GM18498 (cell line): Measurements from ENCODE around the gene TNFRSF1B.
A peak's percentile ranks its signal among the peaks of the same experiment; 100 is the strongest.

ENCODE experiments used
- ATAC-seq: cut with Tn5 transposase; IDR thresholded peaks from one replicate; pipeline ENCODE4 v1.9.1; 2021; ENCODE audit warnings: mild to moderate bottlenecking, moderate library complexity; ENCODE audit not compliant: unreplicated experiment

TNFRSF1B gene

DNA sequence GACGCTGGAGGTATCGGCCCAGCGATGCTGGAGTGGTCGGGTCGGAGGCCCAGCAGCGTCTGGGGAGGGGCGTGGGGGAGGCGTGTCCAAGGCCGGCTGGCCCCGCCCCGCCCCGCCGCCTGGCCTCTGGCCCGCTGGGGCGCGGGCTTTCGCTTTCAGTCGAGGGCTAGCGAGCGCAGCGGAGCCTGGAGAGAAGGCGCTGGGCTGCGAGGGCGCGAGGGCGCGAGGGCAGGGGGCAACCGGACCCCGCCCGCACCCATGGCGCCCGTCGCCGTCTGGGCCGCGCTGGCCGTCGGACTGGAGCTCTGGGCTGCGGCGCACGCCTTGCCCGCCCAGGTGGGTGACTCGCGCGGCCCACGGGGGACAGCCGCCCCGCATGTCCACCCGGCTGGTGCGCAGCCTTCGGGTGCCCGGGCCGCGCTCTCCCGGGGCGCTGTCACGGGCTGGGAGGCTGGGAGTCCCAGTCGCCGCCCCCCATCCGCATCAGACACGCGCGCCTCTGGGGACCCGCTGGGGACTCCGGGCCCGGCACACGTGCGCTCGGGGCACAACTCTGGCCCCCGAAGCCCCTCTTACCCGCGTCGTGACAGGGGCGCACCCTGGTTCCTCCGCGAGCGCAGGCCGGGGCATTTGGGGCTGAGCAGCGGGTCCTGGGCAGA is at the start of gene TNFRSF1B:
Gene TNFRSF1B, plus strand, starts transcription at position 158 of the 659 bp plus-strand sequence. Its CDS starts 101 bp downstream, at position 259.
- peak; percentile 52 for ATAC-seq

DNA sequence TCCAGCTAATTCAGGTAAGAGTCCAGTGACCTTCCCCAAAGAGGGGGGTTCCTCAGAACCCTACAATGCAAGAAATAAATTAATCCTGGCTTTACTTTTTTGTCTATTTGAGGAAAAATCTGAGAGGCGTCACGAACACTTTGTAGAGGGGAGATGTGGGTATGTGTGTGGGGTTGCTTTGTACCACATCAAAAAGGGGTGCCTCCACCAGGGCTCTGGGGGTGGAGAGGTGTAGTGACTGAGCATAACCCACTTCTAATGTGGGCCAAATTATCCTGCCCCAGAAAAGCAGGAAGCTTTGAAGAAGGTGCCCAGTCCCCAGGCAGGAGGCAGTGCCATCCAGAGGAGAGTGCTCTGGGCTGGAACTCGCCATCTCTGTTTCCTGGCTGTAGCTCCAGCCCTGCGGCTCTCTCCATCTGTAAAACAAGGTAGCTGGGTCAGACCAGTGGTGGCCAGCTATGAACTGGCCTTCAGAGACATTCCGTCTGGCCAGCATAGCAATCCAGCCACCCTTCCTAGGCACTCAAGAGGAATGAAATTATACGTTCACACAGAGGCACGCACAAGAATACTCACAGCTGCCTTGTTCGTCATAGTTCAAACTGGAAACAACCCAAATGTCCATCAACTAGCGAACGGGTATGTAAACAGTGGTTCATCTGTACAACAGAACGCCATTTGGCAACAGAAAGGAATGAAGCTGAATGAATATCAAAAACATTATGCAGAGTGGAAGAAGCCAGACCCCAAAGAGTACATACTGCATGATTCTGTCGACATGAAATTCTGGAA is 45.4 kb upstream of the TNFRSF1B start:
- ATAC-seq = no peak

DNA sequence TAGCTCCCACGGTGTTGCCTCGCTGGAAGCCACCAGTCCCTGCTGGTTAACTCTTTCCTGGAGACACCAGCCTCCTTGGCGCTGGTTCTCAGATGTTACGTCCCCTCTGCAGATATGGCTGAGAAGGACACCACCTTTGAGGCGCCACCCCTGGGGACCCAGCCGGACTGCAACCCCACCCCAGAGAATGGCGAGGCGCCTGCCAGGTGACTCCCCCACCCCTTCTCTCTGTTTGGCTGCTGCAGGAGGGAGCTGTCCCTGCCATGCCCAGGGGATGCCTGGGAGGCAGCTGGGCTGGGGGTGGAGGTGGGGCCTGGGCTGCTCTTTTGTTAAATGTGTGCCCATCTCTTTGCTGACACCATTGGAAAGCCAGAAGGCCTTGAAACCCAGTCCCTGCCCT is 43.6 kb upstream of the TNFRSF1B start:
- no peak for ATAC-seq

DNA sequence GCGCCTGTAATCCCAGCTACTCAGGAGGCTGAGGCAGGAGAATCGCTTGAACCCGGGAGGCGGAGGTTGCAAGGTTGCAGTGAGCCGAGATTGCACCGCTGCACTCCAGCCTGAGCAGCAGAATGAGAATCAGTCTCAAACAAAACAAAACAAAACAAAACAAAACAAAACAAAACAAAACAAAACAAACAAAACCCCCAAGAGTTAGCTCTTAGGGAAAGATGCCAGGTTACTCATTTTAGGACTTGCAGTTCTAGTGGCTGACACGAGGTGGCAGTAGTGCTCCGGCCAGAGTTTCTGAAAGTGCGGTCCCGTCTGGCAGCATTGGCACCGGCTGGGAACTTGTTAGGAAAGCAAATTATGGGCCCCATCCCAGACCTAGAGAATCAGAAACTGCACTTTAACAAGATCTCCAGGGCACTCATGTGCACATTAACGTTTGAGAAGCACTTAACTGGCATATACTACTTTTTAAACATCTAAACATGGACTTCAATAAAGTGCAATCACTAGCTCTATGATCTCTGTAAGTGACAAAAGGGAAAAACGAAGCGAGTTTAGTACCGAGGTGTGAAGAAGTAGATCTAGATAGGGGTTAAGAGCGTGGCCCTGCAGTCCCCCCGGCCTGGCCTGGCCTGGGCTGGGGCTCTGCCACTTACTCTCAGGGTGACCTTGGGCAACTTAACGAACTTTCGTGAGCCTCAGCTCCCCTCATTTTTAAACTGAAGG is 41.9 kb upstream of the TNFRSF1B start:
- no peak for ATAC-seq

DNA sequence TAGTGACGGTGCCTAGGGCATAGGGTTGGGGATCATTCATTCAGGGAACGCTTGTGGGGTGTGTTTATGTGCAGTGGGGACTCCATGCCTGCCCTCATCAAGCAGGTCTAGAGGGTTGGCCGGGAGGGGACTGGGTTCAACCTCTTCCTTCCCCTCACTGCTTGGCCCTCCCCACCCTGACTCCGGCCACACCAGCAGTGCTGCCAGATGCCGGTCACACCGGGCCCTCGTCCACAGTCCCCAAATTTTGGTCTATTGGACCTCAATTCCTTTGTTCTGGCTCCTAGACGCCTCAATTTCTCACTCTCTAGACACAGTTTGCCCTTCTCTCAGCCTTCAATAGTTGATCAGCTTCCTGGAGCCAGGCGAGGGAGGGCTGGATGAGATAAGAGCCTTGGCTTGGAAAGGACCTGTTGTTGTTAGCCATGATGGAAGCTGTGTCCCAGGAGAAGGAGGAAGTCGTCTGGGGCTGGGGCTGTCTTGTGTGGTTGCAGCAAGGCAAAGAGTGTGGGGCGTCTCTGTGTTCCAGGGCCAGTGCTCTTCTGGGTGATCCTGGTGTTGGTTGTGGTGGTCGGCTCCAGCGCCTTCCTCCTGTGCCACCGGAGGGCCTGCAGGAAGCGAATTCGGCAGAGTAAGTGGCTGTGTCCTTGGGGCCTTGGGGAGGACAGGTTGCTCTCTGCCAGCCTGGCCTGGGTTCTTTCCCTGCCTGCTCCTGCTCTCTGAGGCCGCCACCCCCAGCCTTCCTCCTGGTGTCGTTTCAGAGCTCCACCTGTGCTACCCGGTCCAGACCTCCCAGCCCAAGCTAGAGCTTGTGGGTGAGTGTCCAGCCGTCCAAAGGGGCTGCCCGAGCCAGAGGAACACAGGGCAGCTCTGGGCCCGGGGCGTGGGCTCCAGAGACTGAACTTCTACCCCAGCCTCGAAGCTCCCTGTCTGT is 41.1 kb upstream of the TNFRSF1B start:
- ATAC-seq = no peak

- ATAC-seq = no peak
Measured at GRCh38 chr1:12126781-12127180, 40.0 kb upstream of the TNFRSF1B start.

- no peak for ATAC-seq
Measured at GRCh38 chr1:12127206-12127810, 39.5 kb upstream of the TNFRSF1B start.

DNA sequence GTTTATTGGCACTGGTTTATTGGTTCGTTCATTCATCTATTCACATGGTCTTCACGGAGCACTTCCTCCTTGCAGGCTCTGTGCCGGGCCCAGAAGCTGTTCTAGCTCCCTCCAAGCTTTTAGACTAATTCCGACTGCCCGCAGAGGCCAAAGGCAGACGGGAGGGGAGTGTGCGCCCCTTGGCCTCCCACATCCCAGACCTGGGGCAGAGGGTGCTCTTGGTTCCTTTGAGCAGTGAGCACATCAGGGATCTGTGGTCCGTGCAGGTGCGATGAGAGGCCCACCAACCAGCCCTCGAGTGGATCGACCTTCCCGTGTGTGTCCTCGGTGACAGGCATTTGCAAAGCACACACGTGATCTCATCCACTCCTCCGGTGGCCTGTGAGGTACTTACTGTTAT is 38.7 kb upstream of the TNFRSF1B start:
- ATAC-seq = no peak

DNA sequence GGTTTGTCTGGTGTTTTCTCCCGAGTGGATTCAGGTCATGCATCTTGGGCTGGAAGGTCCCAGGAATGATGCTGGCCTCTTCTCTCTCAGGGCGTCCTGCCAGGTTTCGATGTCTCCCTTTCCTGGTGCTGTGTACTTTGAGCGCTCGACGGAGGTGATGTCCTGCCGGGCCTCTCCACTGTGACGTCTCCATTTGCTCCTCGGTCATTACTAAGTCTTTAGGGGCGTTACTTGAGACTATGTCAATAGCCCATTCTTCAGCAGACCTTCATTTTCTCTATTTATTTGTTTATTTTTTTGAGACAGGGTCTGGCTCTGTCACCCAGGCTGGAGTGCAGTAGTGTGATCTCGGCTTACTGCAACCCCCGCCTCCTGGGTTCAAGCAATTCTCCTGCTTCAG is 37.2 kb upstream of the TNFRSF1B start:
- ATAC-seq = no peak

DNA sequence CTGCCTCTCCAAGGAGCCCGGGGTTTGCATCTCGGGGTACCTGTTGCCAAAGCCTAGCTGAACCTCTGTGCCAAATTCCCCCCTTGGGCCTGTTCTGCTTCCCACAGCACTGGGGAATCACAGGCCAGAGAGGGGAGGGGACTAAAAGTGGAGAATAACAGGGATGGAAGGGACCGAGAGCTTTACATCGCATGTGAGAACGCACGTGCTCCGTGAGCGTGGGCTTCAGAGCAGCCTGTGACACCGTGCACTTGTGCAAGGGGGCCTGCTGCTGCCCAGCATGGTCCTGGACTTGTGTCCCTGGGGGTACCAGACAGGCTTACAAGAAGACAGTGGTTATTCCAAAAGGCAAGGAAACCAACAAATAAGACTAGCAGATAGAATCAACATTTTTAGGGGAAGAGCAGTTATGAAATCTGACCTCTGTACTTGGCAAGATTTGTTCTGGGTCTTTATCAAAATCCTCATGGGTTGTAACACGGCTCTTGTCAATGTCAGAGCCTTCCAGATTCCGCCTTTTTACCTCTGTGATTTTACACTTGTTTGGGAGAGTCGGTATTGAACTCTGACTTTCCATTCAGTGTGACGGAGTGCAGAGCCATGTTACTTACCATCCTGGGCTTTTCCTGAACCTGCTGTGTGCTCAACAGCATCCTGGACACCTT is 36.2 kb upstream of the TNFRSF1B start:
- no peak for ATAC-seq

DNA sequence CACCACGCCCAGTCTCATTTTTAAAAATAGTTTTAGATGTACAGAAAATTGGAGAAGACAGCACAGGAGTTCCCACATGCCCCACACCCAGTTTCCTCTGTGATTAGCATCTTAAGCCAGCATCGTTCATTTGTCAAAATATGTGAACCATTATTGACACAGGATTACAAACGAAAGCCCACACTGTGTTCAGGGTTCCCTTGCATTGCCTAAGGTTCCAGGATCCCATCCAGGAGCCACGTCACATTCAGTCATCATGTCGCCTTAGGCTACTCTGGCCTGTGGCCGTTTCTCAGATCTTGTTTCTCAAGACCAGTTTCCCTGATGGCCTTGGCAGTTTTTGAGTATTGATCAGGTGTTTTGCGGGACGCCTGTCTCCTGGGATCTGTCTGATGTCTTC is 34.7 kb upstream of the TNFRSF1B start:
- ATAC-seq = no peak

GRCh38 chr1:12134716-12135115 is 32.1 kb upstream of the TNFRSF1B start:
- ATAC-seq = no peak

- no peak for ATAC-seq
Measured at GRCh38 chr1:12135612-12136011, 31.2 kb upstream of the TNFRSF1B start.

DNA sequence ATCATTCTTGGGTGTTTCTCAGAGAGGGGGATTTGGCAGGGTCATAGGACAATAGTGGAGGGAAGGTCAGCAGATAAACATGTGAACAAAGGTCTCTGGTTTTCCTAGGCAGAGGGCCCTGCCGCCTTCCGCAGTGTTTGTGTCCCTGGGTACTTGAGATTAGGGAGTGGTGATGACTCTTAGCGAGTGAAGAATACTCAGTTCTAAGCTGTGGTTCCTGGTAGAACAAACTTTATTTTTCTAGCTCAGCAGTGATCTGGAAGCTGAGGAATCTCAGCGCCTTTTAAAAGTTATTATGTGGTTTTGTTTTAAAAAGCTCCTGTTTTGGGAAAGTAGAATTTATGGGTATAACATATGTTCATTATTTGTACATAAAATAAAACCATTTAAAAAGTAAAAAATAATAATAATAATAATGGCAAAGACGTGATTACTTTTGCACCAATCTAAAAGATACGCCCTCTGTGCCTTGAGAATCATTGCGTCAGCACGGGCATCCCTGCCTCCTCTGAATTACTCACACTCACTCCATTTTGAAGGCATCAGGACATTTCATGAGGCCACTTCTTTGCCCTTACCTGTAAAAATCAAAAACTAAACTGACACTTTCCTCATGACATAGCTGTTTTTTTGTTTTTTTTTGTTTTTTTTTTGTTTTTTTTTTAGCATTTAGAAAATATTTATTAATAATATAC is 29.7 kb upstream of the TNFRSF1B start:
- ATAC-seq = no peak

DNA sequence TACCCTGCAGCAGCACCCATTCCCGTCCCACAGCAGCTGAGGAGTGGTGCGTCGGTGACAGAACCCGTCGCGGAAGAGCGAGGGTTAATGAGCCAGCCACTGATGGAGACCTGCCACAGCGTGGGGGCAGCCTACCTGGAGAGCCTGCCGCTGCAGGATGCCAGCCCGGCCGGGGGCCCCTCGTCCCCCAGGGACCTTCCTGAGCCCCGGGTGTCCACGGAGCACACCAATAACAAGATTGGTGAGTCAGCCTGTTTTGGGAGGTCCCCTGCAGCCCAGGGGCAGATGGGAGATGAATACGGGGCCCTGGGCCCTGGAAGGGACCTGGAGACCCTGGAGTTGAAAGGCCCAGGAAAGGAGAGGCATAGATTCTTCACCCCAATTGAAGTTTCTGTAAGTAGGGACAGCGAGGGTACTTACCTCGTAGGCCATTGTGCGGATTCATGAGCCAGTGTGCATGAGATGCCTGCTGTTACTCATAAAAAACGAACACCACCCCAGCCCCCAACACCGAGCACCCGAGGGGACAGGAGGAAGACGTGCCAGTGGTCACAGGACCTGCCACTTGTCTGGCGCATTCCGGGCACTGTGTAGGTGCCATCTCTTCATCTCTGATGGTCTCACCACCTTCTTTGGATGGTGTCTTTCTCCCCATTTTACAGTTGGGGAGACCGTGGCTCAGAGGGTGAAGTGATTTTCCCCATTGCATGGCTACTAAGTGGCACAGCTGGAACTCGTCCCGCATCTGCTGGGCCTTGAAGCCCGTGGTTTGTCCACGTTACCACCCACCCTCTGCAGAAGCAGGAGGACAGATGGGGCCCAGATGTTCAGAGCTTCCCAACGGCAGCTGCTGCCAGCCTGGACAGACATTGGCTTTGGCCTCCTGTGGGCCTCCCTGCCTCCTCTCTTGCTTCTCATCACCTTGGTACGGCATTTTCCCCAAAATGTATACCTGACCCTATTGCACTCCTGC is 28.3 kb upstream of the TNFRSF1B start:
- no peak for ATAC-seq

GRCh38 chr1:12140016-12140415 is 26.8 kb upstream of the TNFRSF1B start:
- no peak for ATAC-seq

- ATAC-seq = no peak
Measured at GRCh38 chr1:12140515-12141162, 26.2 kb upstream of the TNFRSF1B start.
